HepG2 (cell line): ENCODE data around the gene POM121.
"Not testable (repeated sequence)": the region's sequence is repeated elsewhere in the genome, so short reads cannot be mapped to it uniquely, and the experiment has no call there.

Source experiments
- NRL ChIP-seq: sonication (generic); formaldehyde crosslinking; IDR thresholded peaks from 2 replicates; pipeline ENCODE4 v1.5.0; 2020; ENCODE audit warnings: missing genetic modification reagents, mild to moderate bottlenecking, moderate library complexity, borderline replicate concordance
- RAD21 ChIP-seq: fragments of 450-650 bp; formaldehyde crosslinking; IDR thresholded peaks from 2 replicates; pipeline ENCODE4 v1.5.0; 2020; ENCODE audit warnings: mild to moderate bottlenecking
- RFX5 ChIP-seq: IDR thresholded peaks from 2 replicates; pipeline ENCODE4 v1.6.1; 2011; ENCODE audit warnings: low read depth, low read length, improper control_type of control experiment
- TF ChIP-seq, protein P1 (sequence below): IDR thresholded peaks from 2 replicates; pipeline ENCODE4 v1.6.1; 2012; ENCODE audit warnings: inconsistent platforms

DNA sequence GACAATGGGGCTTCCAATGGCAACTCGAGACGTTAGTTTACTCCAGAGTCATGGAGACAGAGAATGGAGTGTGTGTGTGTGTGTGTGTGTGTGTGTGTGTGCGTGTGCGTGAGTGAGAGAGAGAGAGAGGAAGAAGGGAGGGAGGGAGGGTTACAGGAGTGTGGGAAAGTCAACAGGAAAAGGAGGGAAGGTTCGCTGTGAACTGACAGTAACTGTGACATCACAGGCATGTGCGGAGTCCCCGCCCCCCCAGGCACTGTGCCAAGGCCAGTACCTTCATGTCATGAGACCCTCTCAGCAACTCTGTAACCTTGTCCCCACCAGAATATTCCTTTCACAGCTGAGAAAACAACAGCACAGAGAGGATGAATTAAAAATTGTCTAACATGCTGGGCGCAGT is 72.6 kb downstream of the POM121 start:
- TF ChIP-seq NRL (CRISPR knock-in tag); RFX5; RAD21 (CRISPR knock-in tag): not testable (repeated sequence)
- TF ChIP-seq, protein P1, sequence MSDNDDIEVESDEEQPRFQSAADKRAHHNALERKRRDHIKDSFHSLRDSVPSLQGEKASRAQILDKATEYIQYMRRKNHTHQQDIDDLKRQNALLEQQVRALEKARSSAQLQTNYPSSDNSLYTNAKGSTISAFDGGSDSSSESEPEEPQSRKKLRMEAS: not testable (repeated sequence)
